ENCODE results near the gene USH1G.
"Not testable (repeated sequence)": the region's sequence is repeated elsewhere in the genome, so short reads cannot be mapped to it uniquely, and the experiment has no call there.

GRCh38 chr17:74911423-74911822 lies 11.6 kb downstream of the USH1G start:
- not testable (repeated sequence) for TF ChIP-seq CTCF (optimal IDR thresholded peaks at IDR 0.05 in 1 of 3, IDR thresholded peaks at IDR 0.05 in 1 of 3, conservative IDR thresholded peaks at IDR 0.05 in 1 of 3; ENCODE audit: extremely low read depth in 1 of 3, insufficient read depth in 2 of 3, low read length in 3 of 3); EZH2 (IDR thresholded peaks at IDR 0.05; ENCODE audit: low read length)

Data from keratinocyte (primary cell).